ENCODE results near the gene TCF7L1. TPM values are rescaled to one million over a fixed set of nuclear protein-coding genes. Genes with fewer than 3 reads are reported as not detected.

TCF7L1 gene
- total and polyA plus RNA-seq, 12 donors: 4.5 to 10.9 (median 6.3) TPM

DNA sequence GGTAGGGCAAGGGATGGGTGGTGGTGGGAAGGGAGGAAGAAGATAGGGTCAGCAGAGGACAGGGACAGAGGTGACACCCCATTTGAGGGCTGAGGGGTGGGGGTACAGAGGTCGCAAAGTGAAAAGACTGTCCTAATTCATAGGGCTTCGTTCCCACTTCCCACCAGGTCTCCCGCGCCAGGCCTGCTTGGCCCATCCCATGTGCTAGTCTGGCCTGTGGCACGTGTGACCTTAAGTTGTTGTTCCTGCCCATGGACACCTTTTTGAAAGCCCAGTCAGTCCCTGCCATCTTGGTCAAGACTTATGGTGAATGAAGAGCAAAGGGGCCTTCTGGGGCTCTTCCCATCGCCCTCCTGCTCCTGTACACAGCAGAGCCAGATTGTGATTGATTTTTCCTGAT is 148.4 kb downstream of the TCF7L1 start:
- H3K4me1 ChIP-seq: peaks cover 18 to 44% (median 30%) of the 10 kb centered on the region in 9 donors
- ATAC-seq: no peak
- no peaks in the 10 kb centered on the region for H3K9me3 ChIP-seq
- H3K27ac ChIP-seq: no peak overlapping the region
- peaks cover 0 to 14% (median 0%) of the 10 kb centered on the region in 9 donors for H3K36me3 ChIP-seq
- 79 to 89% methylated on average over 6 of the region's 6 CpGs for WGBS, 2 donors
- TF ChIP-seq, protein P1, sequence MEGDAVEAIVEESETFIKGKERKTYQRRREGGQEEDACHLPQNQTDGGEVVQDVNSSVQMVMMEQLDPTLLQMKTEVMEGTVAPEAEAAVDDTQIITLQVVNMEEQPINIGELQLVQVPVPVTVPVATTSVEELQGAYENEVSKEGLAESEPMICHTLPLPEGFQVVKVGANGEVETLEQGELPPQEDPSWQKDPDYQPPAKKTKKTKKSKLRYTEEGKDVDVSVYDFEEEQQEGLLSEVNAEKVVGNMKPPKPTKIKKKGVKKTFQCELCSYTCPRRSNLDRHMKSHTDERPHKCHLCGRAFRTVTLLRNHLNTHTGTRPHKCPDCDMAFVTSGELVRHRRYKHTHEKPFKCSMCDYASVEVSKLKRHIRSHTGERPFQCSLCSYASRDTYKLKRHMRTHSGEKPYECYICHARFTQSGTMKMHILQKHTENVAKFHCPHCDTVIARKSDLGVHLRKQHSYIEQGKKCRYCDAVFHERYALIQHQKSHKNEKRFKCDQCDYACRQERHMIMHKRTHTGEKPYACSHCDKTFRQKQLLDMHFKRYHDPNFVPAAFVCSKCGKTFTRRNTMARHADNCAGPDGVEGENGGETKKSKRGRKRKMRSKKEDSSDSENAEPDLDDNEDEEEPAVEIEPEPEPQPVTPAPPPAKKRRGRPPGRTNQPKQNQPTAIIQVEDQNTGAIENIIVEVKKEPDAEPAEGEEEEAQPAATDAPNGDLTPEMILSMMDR (IDR thresholded peaks at IDR 0.05): no peak
- H3K4me3 ChIP-seq: no peak overlapping the region
- H3K27me3 ChIP-seq: no peaks in the 10 kb centered on the region
- intact Hi-C loops (cut with DNase I): loop anchor here in 1 of 10 donors (10.0 kb wide), 1 partner anchor 787 kb away; no protein-coding TSS in a partner anchor
- DNase-seq: no peak

DNA sequence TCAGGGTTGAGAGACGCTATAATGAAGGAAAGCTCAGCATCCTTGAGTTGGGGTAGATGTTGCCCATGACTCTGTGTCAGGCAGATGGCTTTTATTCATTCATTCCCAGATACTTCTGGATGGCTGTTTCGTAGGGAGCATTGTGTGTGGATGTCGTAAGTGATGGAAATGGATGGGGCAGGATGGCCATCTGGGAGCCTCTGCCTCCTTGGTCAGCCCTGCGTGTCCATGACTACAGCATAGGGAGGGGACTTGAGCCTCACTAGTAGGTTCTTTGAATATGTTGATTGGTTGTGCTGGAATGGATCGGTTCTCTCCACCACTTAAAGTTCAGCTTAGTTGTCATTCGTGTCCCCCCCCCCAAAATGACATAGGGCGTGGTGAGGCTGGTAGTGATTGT is 149.7 kb downstream of the TCF7L1 start:
- 90 to 95% methylated on average over 7 of the region's 7 CpGs for WGBS, 2 donors
- H3K9me3 ChIP-seq: no peaks in the 10 kb centered on the region
- H3K27ac ChIP-seq: no peak overlapping the region
- no peak for DNase-seq
- H3K4me3 ChIP-seq: no peak overlapping the region
- no peak for ATAC-seq
- H3K4me1 ChIP-seq: peaks cover 10 to 37% (median 17%) of the 10 kb centered on the region in 9 donors
- TF ChIP-seq, protein P1 (IDR thresholded peaks at IDR 0.05): no peak
- intact Hi-C loops (cut with DNase I): loop anchor here in 1 of 10 donors (10.0 kb wide), 1 partner anchor 788 kb away; no protein-coding TSS in a partner anchor
- H3K36me3 ChIP-seq: peaks cover 0 to 25% (median 0%) of the 10 kb centered on the region in 9 donors
- H3K27me3 ChIP-seq: no peaks in the 10 kb centered on the region

DNA sequence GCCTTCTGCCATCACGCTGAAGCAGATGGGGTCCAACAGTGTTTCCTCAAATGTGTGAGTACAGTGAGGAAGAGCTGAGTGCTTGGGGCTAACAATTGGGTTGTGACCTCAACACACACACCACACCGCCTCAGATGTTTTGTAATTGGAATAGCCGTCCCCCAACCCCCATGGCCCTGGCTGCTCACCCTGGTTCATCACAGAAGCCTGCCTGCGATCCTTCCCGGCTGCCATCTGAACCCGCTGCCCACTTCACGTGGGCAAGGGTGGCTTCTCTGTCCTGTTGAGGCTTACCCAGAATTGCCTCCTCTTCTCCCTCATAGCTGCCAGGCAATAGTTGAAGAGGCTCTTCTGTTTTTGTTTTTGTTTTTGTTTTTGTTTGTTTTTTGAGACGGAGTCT is 150.4 kb downstream of the TCF7L1 start:
- ATAC-seq (no peak), DNase-seq (no peak)

DNA sequence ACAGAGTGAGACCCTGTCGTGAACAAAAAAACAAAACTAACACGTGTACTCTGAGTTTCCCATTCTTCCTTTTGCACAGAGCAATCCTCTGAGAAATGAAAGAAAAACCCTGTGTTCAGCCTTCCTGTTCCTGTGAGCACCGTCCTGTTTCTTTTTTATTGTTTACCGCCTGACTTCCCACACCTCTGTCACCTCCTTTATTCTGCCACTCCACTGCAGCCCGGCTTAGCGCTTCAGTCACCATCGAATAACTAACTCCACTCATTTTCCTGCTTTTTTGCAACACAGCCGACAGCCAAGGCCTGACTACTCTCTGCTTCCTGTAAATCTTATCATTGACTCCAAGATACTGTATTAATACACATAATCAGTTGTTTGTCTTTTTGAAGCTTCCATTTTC is 153.7 kb downstream of the TCF7L1 start:
- TF ChIP-seq, protein P1 (IDR thresholded peaks at IDR 0.05): no peak
- Histone ChIP-seq H3K9me3 (no peaks in the 10 kb centered on the region), H3K36me3 (peaks cover 0 to 25% (median 0%) of the 10 kb centered on the region in 9 donors), H3K27me3 (no peaks in the 10 kb centered on the region), H3K4me1 (peaks cover 0 to 18% (median 12%) of the 10 kb centered on the region in 9 donors), H3K4me3 (no peak overlapping the region), H3K27ac (no peak overlapping the region)
- intact Hi-C loops (cut with DNase I): loop anchor here in 7 of 10 donors (1.0 to 10.0 kb wide), 6 partner anchors 40 to 792 kb away; partner anchors contain the start of gene TCF7L1 (in 3 of the 7)
- no peak for DNase-seq
- ATAC-seq: no peak
- WGBS, 2 donors: 58 to 66% methylated on average over 8 of the region's 8 CpGs

More for the DNA sequence above, 150.4 kb downstream of the TCF7L1 start:
- Histone ChIP-seq H3K27ac (no peak overlapping the region), H3K36me3 (peaks cover 0 to 25% (median 0%) of the 10 kb centered on the region in 9 donors), H3K4me3 (no peak overlapping the region), H3K9me3 (no peaks in the 10 kb centered on the region), H3K27me3 (no peaks in the 10 kb centered on the region), H3K4me1 (peaks cover 4 to 30% (median 10%) of the 10 kb centered on the region in 9 donors)
- TF ChIP-seq, protein P1 (IDR thresholded peaks at IDR 0.05): no peak
- 94 to 97% methylated on average over 8 of the region's 8 CpGs for WGBS, 2 donors
- intact Hi-C loops (cut with DNase I): loop anchor here in 4 of 10 donors (2.0 to 10.0 kb wide), 2 partner anchors 151 to 789 kb away; partner anchors contain the start of gene TCF7L1 (in 4 of the 4)
